Measurements from ENCODE around the gene ERP44.

DNA sequence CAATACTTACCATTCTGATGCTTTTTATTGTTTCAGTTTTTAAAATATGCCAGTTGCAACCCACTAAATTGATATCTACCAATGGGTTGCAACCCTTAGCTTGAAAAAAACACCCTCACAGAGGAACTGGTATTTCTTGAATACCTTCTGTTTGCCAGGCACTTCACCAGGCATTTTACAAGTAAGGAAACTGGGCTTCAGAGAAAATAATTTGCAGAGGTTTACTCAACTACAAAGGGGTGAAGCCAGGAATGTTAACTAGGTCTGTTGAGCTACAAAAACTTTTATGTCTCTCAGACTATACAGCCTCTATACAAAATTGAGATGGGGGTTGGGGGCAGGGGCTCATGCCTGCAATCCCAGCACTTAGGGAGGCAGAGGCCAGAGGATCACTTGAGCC is 127.4 kb downstream of the ERP44 start:
- TF ChIP-seq, protein P1, sequence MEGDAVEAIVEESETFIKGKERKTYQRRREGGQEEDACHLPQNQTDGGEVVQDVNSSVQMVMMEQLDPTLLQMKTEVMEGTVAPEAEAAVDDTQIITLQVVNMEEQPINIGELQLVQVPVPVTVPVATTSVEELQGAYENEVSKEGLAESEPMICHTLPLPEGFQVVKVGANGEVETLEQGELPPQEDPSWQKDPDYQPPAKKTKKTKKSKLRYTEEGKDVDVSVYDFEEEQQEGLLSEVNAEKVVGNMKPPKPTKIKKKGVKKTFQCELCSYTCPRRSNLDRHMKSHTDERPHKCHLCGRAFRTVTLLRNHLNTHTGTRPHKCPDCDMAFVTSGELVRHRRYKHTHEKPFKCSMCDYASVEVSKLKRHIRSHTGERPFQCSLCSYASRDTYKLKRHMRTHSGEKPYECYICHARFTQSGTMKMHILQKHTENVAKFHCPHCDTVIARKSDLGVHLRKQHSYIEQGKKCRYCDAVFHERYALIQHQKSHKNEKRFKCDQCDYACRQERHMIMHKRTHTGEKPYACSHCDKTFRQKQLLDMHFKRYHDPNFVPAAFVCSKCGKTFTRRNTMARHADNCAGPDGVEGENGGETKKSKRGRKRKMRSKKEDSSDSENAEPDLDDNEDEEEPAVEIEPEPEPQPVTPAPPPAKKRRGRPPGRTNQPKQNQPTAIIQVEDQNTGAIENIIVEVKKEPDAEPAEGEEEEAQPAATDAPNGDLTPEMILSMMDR (IDR thresholded peaks at IDR 0.05) = no peak
- TF ChIP-seq POLR2A (IDR thresholded peaks at IDR 0.05) = no peak
- no peak for TF ChIP-seq POLR2AphosphoS5 (IDR thresholded peaks at IDR 0.05)

All from breast epithelium (tissue), 3 donors.